Mucosa of descending colon (tissue), 3 donors: ENCODE results near the gene PAX7. TPM values are rescaled to one million over a fixed set of nuclear protein-coding genes. Genes with fewer than 3 reads are reported as not detected.

Experiments
- ATAC-seq: fragments of 200-7000 bp; cut with Tn5 transposase; one replicate; pipeline ENCODE4 v1.9.1; 2020; ENCODE audit warnings: mild to moderate bottlenecking, moderate library complexity
- DNase-seq, 3 donors: peaks; one replicate each; pipeline ENCODE4 v3.0.0-alpha.2; 2020
- H3K36me3 ChIP-seq: fragments of 200-600 bp; one replicate; pipeline ENCODE4 v1.8.0; 2021; ENCODE audit warnings: low read depth, mild to moderate bottlenecking
- H3K4me1 ChIP-seq: fragments of 200-600 bp; one replicate; pipeline ENCODE4 v1.8.0; 2021; ENCODE audit warnings: low read depth, mild to moderate bottlenecking
- H3K4me3 ChIP-seq: fragments of 200-600 bp; one replicate; pipeline ENCODE4 v1.8.0; 2021; ENCODE audit warnings: mild to moderate bottlenecking
- H3K9me3 ChIP-seq: fragments of 200-600 bp; one replicate; pipeline ENCODE4 v1.8.0; 2021; ENCODE audit warnings: mild to moderate bottlenecking
- CTCF ChIP-seq: fragments of 200-600 bp; IDR thresholded peaks from one replicate; pipeline ENCODE4 v1.8.0; 2022; ENCODE audit warnings: antibody characterized with exemption, mild to moderate bottlenecking
- intact Hi-C, 2 donors: fragments of 100-400 bp; cut with DNase I in 1 of 2; cut with micrococcal nuclease in 1 of 2; formaldehyde crosslinking; loops; one replicate each; pipeline versions ENCODE4 v1.11.0 to v1.11.1; 2022; cut with DNase I, micrococcal nuclease
- total RNA-seq, 3 donors: library from RNA; stranded (reverse); fragmentation: NEBNext Ultra II Directional in 2 of 3; extraction: Animal tissue kit (Norgen Biotek cat#: 25700) in 2 of 3; gene quantifications; one replicate each; pipeline versions ENCODE4 v1.2.1 to v1.2.4, GENCODE V29; 2021 to 2023
- donor health status: DM: no; HTN: no; CAD: no; lungs with moderate emphysema.
- donor health status: DM: no; HTN: no; CAD: no.
- donor health status: DM: no; HTN: yes; CAD: no.

Gene PAX7
- total RNA-seq, 3 donors from 2014 or later: not detected

GRCh38 chr1:18778437-18778836 lies 147.8 kb downstream of the PAX7 start:
- no peaks in the 10 kb centered on the region for H3K9me3 ChIP-seq
- no peak for DNase-seq
- no peaks in the 10 kb centered on the region for H3K4me1 ChIP-seq
- intact Hi-C loops: no loop called here
- H3K36me3 ChIP-seq: no peaks in the 10 kb centered on the region
- ATAC-seq: no peak
- no peak overlapping the region for H3K4me3 ChIP-seq
- no peak for TF ChIP-seq CTCF

GRCh38 chr1:18781031-18781430 lies 150.4 kb downstream of the PAX7 start:
- TF ChIP-seq CTCF: no peak
- intact Hi-C loops: no loop called here
- ATAC-seq: no peak
- DNase-seq: no peak
- H3K4me3 ChIP-seq: no peak overlapping the region
- H3K4me1 ChIP-seq: no peaks in the 10 kb centered on the region
- no peaks in the 10 kb centered on the region for H3K9me3 ChIP-seq
- no peaks in the 10 kb centered on the region for H3K36me3 ChIP-seq

- intact Hi-C loops: no loop called here
- Histone ChIP-seq H3K4me3 (no peak overlapping the region), H3K4me1 (no peaks in the 10 kb centered on the region), H3K9me3 (no peaks in the 10 kb centered on the region), H3K36me3 (no peaks in the 10 kb centered on the region)
- DNase-seq: no peak
- ATAC-seq: no peak
- no peak for TF ChIP-seq CTCF
These were observed 153.2 kb downstream of the PAX7 start for GRCh38 chr1:18783705-18784481.

GRCh38 chr1:18784482-18784831 lies 153.8 kb downstream of the PAX7 start:
- ATAC-seq (no peak), DNase-seq (no peak)
- no peak for TF ChIP-seq CTCF
- no peaks in the 10 kb centered on the region for H3K9me3 ChIP-seq
- intact Hi-C loops: no loop called here
- no peaks in the 10 kb centered on the region for H3K4me1 ChIP-seq
- no peaks in the 10 kb centered on the region for H3K36me3 ChIP-seq
- no peak overlapping the region for H3K4me3 ChIP-seq

- intact Hi-C loops: no loop called here
- H3K36me3 ChIP-seq: no peaks in the 10 kb centered on the region
- no peak overlapping the region for H3K4me3 ChIP-seq
- no peaks in the 10 kb centered on the region for H3K9me3 ChIP-seq
- H3K4me1 ChIP-seq: no peaks in the 10 kb centered on the region
- no peak for TF ChIP-seq CTCF
- DNase-seq: no peak
- ATAC-seq: no peak
These were observed 155.5 kb downstream of the PAX7 start for GRCh38 chr1:18786149-18786548.
